Measurements from ENCODE around the gene LUZP2.

- TF ChIP-seq USF1 (CRISPR knock-in tag; IDR thresholded peaks at IDR 0.05) (no peak), E2F1 (CRISPR knock-in tag; IDR thresholded peaks at IDR 0.05) (no peak), STAT6 (CRISPR knock-in tag; conservative IDR thresholded peaks at IDR 0.05; ENCODE audit: low read depth) (no peak), CTCF (IDR thresholded peaks at IDR 0.05) (no peak), ARID4B (CRISPR knock-in tag; IDR thresholded peaks at IDR 0.05; ENCODE audit: borderline replicate concordance) (no peak), NFYB (CRISPR knock-in tag; conservative IDR thresholded peaks at IDR 0.05; ENCODE audit: low read depth) (no peak), JUN (CRISPR knock-in tag; IDR thresholded peaks at IDR 0.05) (no peak), TP53 (CRISPR knock-in tag; IDR thresholded peaks at IDR 0.05) (no peak), ZNF512 (CRISPR knock-in tag; IDR thresholded peaks at IDR 0.05; ENCODE audit: borderline replicate concordance) (no peak)
Measured at GRCh38 chr11:24747275-24748251, 250.7 kb downstream of the LUZP2 start.
